GM21723 (cell line): Measurements from ENCODE around the gene MACROD1.
"Not testable (repeated sequence)": the region's sequence is repeated elsewhere in the genome, so short reads cannot be mapped to it uniquely, and the experiment has no call there.

Source experiments
- ATAC-seq: cut with Tn5 transposase; IDR thresholded peaks from one replicate; pipeline ENCODE4 v1.9.1; 2021; ENCODE audit warnings: mild to moderate bottlenecking, moderate library complexity; ENCODE audit not compliant: unreplicated experiment

The MACROD1 gene

GRCh38 chr11:64185693-64186491 lies 20.0 kb upstream of the MACROD1 start, which contains the start of gene STIP1:
TSS of gene STIP1 (plus strand) at chr11:64186171. CDS start at chr11:64186262, 91 bp downstream.
- peak; percentile 84 for ATAC-seq

GRCh38 chr11:64185175-64185692 lies 19.3 kb upstream of the MACROD1 start:
- peak; percentile 26 for ATAC-seq

- ATAC-seq = no peak
Measured at GRCh38 chr11:64183890-64184289, 18.0 kb upstream of the MACROD1 start.

GRCh38 chr11:64181506-64182411 lies 15.8 kb upstream of the MACROD1 start:
- no peak for ATAC-seq

GRCh38 chr11:64180891-64181290 lies 15.0 kb upstream of the MACROD1 start:
- ATAC-seq = no peak

- no peak for ATAC-seq
Measured at GRCh38 chr11:64178951-64179639, 13.2 kb upstream of the MACROD1 start.

- no peak for ATAC-seq
Measured at GRCh38 chr11:64178203-64178602, 12.3 kb upstream of the MACROD1 start.

- ATAC-seq = no peak
Measured at GRCh38 chr11:64176751-64177150, 10.8 kb upstream of the MACROD1 start.

GRCh38 chr11:64173616-64174355 lies 7.9 kb upstream of the MACROD1 start:
- ATAC-seq = no peak

GRCh38 chr11:64170419-64170818 lies 4.5 kb upstream of the MACROD1 start:
- ATAC-seq = no peak

- ATAC-seq = no peak
Measured at GRCh38 chr11:64165481-64165841, 452 bp downstream of the MACROD1 start.

- no peak for ATAC-seq
Measured at GRCh38 chr11:64164392-64165312, 1.3 kb downstream of the MACROD1 start.

- ATAC-seq = no peak
Measured at GRCh38 chr11:64163951-64164350, 2.0 kb downstream of the MACROD1 start.

GRCh38 chr11:64162769-64163168 lies 3.1 kb downstream of the MACROD1 start:
- not testable (repeated sequence) for ATAC-seq

GRCh38 chr11:64161037-64161436 lies 4.9 kb downstream of the MACROD1 start:
- ATAC-seq = no peak

- ATAC-seq = no peak
Measured at GRCh38 chr11:64157631-64158394, 8.1 kb downstream of the MACROD1 start.

- ATAC-seq = no peak
Measured at GRCh38 chr11:64156235-64157011, 9.5 kb downstream of the MACROD1 start.

- ATAC-seq = no peak
Measured at GRCh38 chr11:64153812-64154211, 12.1 kb downstream of the MACROD1 start.
